GM10266 (cell line): ENCODE data around the gene EPB41L1.

Experiments
- DNase-seq: peaks from one replicate; pipeline ENCODE4 v3.0.0; 2012; ENCODE audit errors: extremely low spot score
- CTCF ChIP-seq: IDR thresholded peaks from 2 replicates; pipeline ENCODE4 v1.5.1; 2012; ENCODE audit warnings: mild to moderate bottlenecking, low read depth; ENCODE audit not compliant: control insufficient read depth, insufficient read depth; ENCODE audit errors: missing control alignments

EPB41L1 gene

DNA sequence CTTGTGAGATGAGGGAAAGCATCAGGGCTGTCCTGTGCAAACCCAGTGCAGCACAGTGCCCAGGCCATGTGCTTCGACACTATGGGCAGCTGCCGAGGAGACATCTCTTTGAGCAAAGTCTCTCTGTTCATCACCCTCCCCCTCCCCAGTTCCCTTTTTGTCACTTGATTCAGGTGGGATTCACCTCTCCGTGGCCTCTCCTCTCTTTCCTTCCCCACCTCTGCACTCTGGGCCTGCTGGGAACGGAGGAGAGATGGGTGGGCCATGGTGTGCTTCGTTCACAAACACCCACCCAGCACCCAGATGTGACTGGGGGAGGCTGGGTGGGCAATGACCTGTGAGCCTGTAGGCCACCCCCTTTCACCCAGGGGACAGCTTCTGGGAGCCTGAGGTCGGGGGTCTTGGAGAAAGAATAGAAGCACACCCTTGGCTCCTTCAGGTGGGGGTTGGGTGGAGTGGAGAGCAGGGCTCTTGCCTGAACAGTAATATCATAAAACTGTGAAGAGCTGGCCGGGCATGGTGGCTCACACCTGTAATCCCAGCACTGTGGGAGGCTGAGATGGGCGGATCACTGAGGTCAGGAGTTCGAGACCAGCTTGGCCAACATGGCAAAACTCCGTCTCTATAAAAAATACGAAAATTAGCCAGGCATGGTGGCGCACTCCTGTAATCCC lies 118.1 kb downstream of the EPB41L1 start:
- DNase-seq, result no peak
- TF ChIP-seq CTCF, result no peak

DNA sequence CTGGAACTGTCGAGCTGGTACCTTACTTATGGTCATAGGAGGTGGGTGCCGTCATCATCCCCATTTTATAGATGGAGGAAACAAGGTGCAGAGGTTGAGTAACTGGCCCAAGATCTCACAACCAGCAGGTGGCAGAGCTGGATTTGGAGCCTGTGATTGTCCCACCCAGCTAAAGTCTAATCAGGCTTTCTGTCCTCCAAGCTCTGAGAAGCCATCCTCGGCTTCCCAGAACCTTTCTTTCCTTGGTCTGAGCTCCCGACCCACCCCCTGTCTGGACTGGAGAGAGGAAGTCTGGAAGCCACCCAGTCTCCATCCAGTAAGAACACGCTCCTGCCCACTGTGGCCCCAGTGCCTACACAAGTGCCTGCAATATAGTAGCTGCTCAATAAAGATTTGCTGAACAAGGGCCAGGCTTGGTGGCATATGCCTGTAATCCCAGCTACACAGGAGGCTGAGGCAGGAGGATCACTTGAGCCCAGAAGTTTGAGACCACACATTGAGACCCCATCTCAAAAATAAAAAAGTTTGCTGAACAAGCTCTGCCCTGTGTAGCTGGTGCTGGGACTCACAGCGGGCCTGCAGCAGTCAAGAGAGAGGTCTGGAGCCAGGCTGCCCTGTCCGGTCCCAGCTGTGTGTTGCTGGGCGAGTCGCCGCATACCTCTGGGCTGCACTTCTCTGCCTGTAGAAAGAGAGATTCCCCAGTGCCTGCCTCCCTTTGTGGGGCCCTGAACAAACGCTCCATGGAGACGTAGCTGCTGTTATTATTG lies 119.1 kb downstream of the EPB41L1 start:
- peak; percentile 37 for TF ChIP-seq CTCF
- DNase-seq, result peak; percentile 33

DNA sequence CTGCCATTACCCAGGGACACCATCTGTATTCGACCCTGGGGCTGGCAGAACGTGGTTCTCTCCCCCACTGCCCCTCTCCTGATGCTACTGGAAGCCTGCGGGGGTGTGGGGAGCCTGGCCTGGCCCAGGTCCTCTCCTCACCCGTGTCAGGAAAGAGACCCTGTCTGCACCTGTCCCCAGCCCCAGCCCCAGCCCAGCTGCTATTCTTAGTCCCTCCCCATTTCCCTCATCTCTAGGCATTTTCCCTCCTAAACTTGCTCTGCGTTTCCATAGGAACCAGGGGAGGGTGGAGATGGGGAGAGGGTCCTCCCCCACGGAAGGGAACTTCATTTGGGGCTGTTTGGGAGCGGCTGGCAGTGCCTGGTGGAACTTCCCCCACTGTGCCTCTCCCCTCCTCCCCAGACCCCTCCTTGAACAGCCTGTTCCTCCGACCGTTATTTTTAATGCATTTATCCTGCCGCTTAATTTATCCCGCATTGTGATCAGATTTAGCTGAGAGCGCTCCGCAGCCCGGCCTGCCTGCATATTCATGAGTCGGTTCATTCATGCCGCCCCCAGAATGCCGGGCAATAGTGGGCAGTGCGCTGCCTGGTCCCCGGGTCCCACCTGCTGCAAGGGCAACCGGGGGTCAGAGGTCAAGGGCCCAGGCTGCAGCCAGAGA lies 119.8 kb downstream of the EPB41L1 start:
- no peak for TF ChIP-seq CTCF
- DNase-seq, result no peak

GRCh38 chr20:36275011-36275410 lies 120.5 kb downstream of the EPB41L1 start:
- DNase-seq, result no peak
- TF ChIP-seq CTCF, result no peak

GRCh38 chr20:36275441-36276189 lies 121.1 kb downstream of the EPB41L1 start:
- no peak for DNase-seq
- no peak for TF ChIP-seq CTCF

DNA sequence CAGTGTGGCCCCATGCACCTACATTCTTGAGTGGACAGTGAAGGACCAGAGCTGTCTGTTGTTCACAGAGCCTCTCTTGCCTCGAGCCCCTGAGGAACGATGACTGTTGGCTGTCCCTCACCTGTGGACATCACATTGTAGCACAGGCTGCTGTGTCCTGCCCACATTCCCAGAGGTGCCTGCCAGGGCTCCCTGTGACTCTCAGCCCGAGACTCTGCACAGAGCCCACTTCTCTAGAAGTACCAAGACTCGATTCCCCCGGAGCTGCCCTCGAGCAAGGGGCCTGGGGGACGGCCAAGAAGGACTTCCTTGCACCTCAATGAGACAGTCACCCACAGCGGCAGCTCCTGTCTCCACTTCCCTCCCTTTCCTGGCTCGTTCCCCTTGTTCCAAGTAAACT lies 123.0 kb downstream of the EPB41L1 start:
- DNase-seq, result no peak
- no peak for TF ChIP-seq CTCF
